Thyroid gland (tissue), 4 donors: ENCODE results near the gene USP24.

Experiments
- CTCF ChIP-seq, 6 experiments: fragments of 200-600 bp in 3 of 6; fragments of 450-650 bp in 3 of 6; sonication (generic) in 3 of 6; IDR thresholded peaks; one replicate each; pipeline ENCODE4 v1.5.1; 2016 to 2019; ENCODE audit warnings: antibody characterized with exemption in 6 of 6, mild to moderate bottlenecking in 2 of 6, inconsistent platforms in 1 of 6, moderate library complexity in 1 of 6
- POLR2A ChIP-seq, 2 donors: fragments of 450-650 bp; IDR thresholded peaks; one replicate each; pipeline ENCODE4 v1.6.1; 2017; ENCODE audit warnings: antibody characterized with exemption in 2 of 2, mild to moderate bottlenecking in 2 of 2, moderate library complexity in 1 of 2

DNA sequence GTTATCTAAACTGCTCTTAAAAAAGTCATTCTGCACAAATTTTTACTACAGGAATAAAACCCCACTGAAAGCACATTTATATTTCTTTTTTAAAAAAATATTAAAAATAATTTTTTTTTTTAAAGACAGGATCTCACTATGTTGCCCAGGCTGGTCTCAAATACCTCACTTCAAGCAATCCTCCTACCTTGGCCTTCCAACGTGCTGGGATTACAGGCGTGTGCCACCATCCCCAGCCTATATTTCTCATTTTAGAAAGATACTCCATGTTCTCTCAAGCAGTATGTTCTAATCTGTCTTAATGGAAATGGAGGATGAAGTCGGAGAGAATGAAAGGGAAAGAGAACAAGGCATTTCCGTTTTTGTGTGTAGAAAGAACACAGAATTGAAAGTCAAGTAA, 17.1 kb downstream of the USP24 start:
- TF ChIP-seq CTCF (IDR thresholded peaks at IDR 0.05) (no peak), POLR2A (IDR thresholded peaks at IDR 0.05) (no peak)
